Hepatocyte (in vitro differentiated cells): ENCODE measurements around the gene DIP2B.

Experiments used
- EZH2 ChIP-seq: fragments of 200-600 bp; sonication (generic); IDR thresholded peaks from 2 replicates; pipeline ENCODE4 v1.6.1; 2016; ENCODE audit warnings: antibody characterized with exemption, mild to moderate bottlenecking, borderline replicate concordance
- EZH2phosphoT487 ChIP-seq: fragments of 200-600 bp; sonication (generic); IDR thresholded peaks from one replicate; pipeline ENCODE4 v1.6.1; 2018; ENCODE audit warnings: antibody characterized with exemption, mild to moderate bottlenecking, low read depth, moderate library complexity; ENCODE audit not compliant: unreplicated experiment, severe bottlenecking
- TF ChIP-seq, protein P1 (sequence below): fragments of 200-600 bp; sonication (generic); IDR thresholded peaks from 2 replicates; pipeline ENCODE4 v1.5.1; 2016; ENCODE audit warnings: antibody characterized with exemption, mild to moderate bottlenecking; ENCODE audit not compliant: poor library complexity

DNA sequence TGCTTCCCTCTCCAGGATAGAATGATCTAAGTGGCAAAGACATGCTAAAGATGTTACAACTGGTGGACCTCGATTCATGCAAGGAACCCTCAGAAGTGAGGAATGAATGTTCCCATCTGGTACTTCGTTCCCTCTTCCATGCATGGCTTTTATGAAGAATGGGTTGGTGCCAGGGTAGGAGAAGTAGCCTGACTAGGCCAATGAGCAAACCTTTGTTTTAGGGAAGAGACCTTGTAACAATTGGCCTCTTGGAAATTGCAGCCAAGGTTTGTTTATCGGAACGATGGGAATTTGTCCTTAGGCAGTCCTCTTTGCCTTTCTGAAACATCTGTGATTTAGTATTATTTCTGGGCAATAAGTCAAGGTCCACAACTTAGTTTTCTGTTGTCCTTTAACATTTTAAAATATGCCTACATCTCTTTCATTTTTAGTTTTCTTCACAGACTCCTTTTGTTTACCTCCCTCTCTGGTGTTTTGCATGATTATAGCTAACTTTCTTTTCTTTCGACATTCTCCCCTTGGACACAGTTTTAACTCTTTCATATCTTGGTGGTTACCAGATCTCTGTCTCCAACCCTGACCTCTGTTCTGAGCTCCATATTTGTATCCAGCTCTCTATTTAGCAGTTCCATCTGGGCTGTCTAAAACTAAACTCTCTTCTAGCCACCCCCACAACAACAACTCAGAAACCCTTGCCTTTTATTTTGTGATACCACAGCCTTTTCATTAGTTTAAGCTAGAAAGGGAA is 70.0 kb downstream of the DIP2B start:
- TF ChIP-seq, protein P1, sequence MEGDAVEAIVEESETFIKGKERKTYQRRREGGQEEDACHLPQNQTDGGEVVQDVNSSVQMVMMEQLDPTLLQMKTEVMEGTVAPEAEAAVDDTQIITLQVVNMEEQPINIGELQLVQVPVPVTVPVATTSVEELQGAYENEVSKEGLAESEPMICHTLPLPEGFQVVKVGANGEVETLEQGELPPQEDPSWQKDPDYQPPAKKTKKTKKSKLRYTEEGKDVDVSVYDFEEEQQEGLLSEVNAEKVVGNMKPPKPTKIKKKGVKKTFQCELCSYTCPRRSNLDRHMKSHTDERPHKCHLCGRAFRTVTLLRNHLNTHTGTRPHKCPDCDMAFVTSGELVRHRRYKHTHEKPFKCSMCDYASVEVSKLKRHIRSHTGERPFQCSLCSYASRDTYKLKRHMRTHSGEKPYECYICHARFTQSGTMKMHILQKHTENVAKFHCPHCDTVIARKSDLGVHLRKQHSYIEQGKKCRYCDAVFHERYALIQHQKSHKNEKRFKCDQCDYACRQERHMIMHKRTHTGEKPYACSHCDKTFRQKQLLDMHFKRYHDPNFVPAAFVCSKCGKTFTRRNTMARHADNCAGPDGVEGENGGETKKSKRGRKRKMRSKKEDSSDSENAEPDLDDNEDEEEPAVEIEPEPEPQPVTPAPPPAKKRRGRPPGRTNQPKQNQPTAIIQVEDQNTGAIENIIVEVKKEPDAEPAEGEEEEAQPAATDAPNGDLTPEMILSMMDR, result no peak
- TF ChIP-seq EZH2, result no peak
- no peak for TF ChIP-seq EZH2phosphoT487
